Measurements from ENCODE around the gene KCNH1. TPM values are rescaled to one million over a fixed set of nuclear protein-coding genes. Genes with fewer than 3 reads are reported as not detected.
"Not testable (repeated sequence)": the region's sequence is repeated elsewhere in the genome, so short reads cannot be mapped to it uniquely, and the experiment has no call there.

The KCNH1 gene
- total RNA-seq, 1 donor, result 41.3 TPM

DNA sequence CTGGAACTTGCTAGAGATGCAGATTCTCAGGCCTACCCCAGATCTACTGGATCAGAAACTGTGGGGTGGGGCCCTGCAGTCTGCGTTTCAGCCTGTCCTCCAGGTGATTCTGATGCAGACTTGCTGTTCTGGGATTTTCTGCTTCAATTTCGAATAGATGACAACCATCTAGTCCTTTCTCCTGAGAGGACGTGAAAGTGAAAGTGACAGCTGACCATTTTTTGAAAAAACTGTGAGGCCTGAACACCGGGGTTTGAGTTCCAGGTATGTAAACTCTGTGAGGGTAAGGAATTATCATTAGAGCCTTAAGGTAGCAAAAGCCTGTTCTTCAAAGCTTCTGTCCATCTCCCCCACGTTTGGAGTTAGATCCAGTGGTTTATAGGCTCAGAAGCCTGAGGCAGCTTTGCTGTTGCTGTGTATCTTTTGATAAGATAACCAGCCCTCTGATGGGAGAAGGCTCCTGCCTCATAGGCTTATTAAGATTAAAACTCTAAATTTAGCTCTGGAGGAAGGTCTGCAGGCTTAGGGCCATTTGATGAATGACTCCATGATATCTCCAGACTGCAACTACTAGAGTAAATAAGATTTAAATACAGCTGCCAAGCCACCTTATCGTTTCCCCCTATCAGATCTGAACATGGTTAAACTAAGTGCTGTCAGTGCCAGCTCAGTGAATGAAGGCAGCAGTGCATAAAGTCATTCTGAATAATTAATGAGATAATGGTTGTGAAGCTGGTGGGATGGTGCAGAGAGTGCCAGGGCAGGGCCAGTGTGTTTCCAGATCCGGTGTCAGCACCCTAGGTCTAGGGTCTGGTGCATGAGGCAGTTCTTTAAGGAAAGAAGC, 470.0 kb downstream of the KCNH1 start:
- TF ChIP-seq, protein P1, sequence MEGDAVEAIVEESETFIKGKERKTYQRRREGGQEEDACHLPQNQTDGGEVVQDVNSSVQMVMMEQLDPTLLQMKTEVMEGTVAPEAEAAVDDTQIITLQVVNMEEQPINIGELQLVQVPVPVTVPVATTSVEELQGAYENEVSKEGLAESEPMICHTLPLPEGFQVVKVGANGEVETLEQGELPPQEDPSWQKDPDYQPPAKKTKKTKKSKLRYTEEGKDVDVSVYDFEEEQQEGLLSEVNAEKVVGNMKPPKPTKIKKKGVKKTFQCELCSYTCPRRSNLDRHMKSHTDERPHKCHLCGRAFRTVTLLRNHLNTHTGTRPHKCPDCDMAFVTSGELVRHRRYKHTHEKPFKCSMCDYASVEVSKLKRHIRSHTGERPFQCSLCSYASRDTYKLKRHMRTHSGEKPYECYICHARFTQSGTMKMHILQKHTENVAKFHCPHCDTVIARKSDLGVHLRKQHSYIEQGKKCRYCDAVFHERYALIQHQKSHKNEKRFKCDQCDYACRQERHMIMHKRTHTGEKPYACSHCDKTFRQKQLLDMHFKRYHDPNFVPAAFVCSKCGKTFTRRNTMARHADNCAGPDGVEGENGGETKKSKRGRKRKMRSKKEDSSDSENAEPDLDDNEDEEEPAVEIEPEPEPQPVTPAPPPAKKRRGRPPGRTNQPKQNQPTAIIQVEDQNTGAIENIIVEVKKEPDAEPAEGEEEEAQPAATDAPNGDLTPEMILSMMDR (IDR thresholded peaks at IDR 0.05; ENCODE audit: extremely low read depth, low read depth, low read length), result no peak
- Histone ChIP-seq H3K27me3 (ENCODE audit: insufficient read depth, low read length) (no peaks in the 10 kb centered on the region), H3K9me3 (ENCODE audit: low read depth, low read length) (no peaks in the 10 kb centered on the region), H3K4me2 (ENCODE audit: insufficient read depth, low read length) (no peak overlapping the region), H3K36me3 (ENCODE audit: insufficient read depth, low read length) (no peaks in the 10 kb centered on the region), H4K20me1 (ENCODE audit: insufficient read depth, low read length) (no peaks in the 10 kb centered on the region), H3K27ac (ENCODE audit: low read depth, low read length) (no peak overlapping the region), H3K4me3 (ENCODE audit: insufficient read depth, low read length) (no peak overlapping the region), H3K79me2 (ENCODE audit: insufficient read depth, low read length) (no peaks in the 10 kb centered on the region), H2AFZ (ENCODE audit: low read length) (no peak overlapping the region), H3K4me1 (ENCODE audit: insufficient read depth, low read length) (no peaks in the 10 kb centered on the region)
- no peak for DNase-seq (ENCODE audit: insufficient read length, low spot score, missing footprints)

DNA sequence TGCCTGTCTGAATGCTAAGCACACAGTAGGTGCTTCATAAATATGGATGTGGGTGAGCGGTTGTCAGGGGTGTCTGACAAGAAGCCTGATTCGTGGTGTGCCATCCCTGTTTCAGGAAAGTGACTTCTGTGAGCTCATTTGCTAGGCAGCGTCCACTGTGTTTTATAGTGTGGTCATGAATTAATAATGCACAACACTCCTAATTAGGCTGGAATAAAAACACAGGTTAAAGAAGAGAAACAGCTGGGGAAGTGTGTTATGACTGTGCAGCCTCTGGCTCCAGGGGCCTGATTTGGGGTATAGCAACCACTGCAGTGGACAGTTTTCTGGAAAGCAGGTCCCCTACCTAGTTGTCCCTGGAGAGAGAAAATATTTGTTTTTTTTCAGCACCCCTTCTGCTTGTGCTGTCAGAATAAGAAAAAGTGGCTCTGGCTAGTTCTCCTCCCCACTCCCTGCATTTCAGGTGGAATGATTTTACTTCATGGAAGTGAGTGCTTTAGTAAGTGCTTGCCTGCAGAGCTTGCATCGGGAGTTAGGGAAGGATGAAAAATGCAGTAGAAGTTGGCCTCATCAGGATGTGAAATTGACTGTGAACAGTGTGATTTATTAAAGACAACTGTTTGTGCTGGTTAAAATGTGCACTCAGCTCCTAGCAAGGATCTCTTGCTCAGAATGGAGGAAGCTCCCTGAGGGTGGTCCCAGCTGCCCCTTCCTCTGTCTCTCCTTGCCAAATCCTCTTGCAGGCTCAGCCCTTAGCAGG, 471.5 kb downstream of the KCNH1 start:
- Histone ChIP-seq H3K79me2 (ENCODE audit: insufficient read depth, low read length) (no peaks in the 10 kb centered on the region), H4K20me1 (ENCODE audit: insufficient read depth, low read length) (no peaks in the 10 kb centered on the region), H2AFZ (ENCODE audit: low read length) (no peak overlapping the region), H3K27ac (ENCODE audit: low read depth, low read length) (no peak overlapping the region), H3K36me3 (ENCODE audit: insufficient read depth, low read length) (no peaks in the 10 kb centered on the region), H3K4me1 (ENCODE audit: insufficient read depth, low read length) (no peaks in the 10 kb centered on the region), H3K4me3 (ENCODE audit: insufficient read depth, low read length) (no peak overlapping the region), H3K27me3 (ENCODE audit: insufficient read depth, low read length) (no peaks in the 10 kb centered on the region), H3K4me2 (ENCODE audit: insufficient read depth, low read length) (no peak overlapping the region), H3K9me3 (ENCODE audit: low read depth, low read length) (no peaks in the 10 kb centered on the region)
- DNase-seq (ENCODE audit: insufficient read length, low spot score, missing footprints), result no peak
- TF ChIP-seq, protein P1 (IDR thresholded peaks at IDR 0.05; ENCODE audit: extremely low read depth, low read depth, low read length), result no peak

DNA sequence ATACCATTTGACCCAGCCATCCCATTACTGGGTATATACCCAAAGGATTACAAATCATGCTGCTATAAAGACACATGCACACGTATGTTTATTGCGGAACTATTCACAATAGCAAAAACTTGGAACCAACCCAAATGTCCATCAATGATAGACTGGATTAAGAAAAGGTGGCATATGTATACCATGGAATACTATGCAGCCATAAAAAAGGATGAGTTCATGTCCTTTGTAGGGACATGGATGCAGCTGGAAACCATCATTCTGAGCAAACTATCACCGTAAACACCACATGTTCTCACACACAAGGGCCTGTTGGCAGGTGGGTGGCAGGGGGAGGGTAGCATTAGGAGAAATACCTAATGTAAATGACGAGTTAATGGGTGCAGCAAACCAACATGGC, 472.4 kb downstream of the KCNH1 start:
- H2AFZ ChIP-seq (ENCODE audit: low read length); DNase-seq (ENCODE audit: insufficient read length, low spot score, missing footprints); H3K9me3 ChIP-seq (ENCODE audit: low read depth, low read length); H3K27me3 ChIP-seq (ENCODE audit: insufficient read depth, low read length); H3K27ac ChIP-seq (ENCODE audit: low read depth, low read length); H3K4me3 ChIP-seq (ENCODE audit: insufficient read depth, low read length); H3K4me2 ChIP-seq (ENCODE audit: insufficient read depth, low read length); H3K4me1 ChIP-seq (ENCODE audit: insufficient read depth, low read length); H4K20me1 ChIP-seq (ENCODE audit: insufficient read depth, low read length); H3K79me2 ChIP-seq (ENCODE audit: insufficient read depth, low read length); H3K36me3 ChIP-seq (ENCODE audit: insufficient read depth, low read length): not testable (repeated sequence)

DNA sequence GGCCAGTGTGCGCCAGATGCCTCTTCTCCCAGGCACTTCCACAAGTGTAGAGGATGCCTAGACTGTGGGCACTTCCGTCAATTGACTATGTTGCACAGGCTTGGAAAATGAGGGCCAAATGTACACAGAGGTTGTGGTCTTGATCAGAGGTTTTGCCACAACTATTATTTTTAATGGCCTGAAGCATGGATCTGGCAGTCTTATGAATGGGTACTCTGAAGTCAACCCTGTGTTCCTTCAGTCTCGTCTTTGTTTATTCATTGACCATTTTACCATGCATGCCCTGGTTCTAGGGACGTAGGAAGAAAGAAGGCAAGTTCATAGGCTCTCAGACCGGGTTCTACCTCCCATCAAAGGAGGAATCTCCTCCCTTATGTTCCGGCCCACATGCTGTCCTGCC, 476.1 kb downstream of the KCNH1 start:
- no peak overlapping the region for H2AFZ ChIP-seq (ENCODE audit: low read length)
- H3K4me2 ChIP-seq (ENCODE audit: insufficient read depth, low read length), result no peak overlapping the region
- no peak for DNase-seq (ENCODE audit: insufficient read length, low spot score, missing footprints)
- H3K27ac ChIP-seq (ENCODE audit: low read depth, low read length), result no peak overlapping the region
- H3K27me3 ChIP-seq (ENCODE audit: insufficient read depth, low read length), result no peaks in the 10 kb centered on the region
- no peaks in the 10 kb centered on the region for H4K20me1 ChIP-seq (ENCODE audit: insufficient read depth, low read length)
- H3K4me3 ChIP-seq (ENCODE audit: insufficient read depth, low read length), result no peak overlapping the region
- no peaks in the 10 kb centered on the region for H3K9me3 ChIP-seq (ENCODE audit: low read depth, low read length)
- TF ChIP-seq, protein P1 (IDR thresholded peaks at IDR 0.05; ENCODE audit: extremely low read depth, low read depth, low read length), result no peak
- no peaks in the 10 kb centered on the region for H3K36me3 ChIP-seq (ENCODE audit: insufficient read depth, low read length)
- H3K4me1 ChIP-seq (ENCODE audit: insufficient read depth, low read length), result no peaks in the 10 kb centered on the region
- no peaks in the 10 kb centered on the region for H3K79me2 ChIP-seq (ENCODE audit: insufficient read depth, low read length)
